SU-DHL-6 (cell line): Measurements from ENCODE around the gene ITSN1.

Source experiments
- H2AFZ ChIP-seq: fragments of 200-600 bp; sonication (generic); 2 replicates; pipeline ENCODE4 v1.6.1; 2014; ENCODE audit warnings: low read depth, mild to moderate bottlenecking, moderate library complexity, mixed read lengths, antibody characterized with exemption, low read length; ENCODE audit not compliant: severe bottlenecking
- H3F3A ChIP-seq: fragments of 200-600 bp; shearing (Covaris generic); 2 replicates; pipeline ENCODE4 v1.6.0; 2016; ENCODE audit warnings: antibody characterized with exemption, mild to moderate bottlenecking; ENCODE audit not compliant: insufficient read depth
- H3K27ac ChIP-seq: fragments of 200-600 bp; sonication (generic); 2 replicates; pipeline ENCODE4 v1.5.1; 2016; ENCODE audit warnings: low read depth, mild to moderate bottlenecking, low read length, moderate library complexity, mixed read lengths
- H3K27me3 ChIP-seq: fragments of 200-600 bp; sonication (generic), shearing (Covaris generic); 2 replicates; pipeline ENCODE4 v1.6.0; 2014; ENCODE audit warnings: mild to moderate bottlenecking, low read length
- H3K36me3 ChIP-seq: fragments of 200-600 bp; sonication (generic); 2 replicates; pipeline ENCODE4 v1.6.1; 2014; ENCODE audit warnings: mild to moderate bottlenecking, low read length, mixed read lengths
- H3K4me2 ChIP-seq: fragments of 300-600, 200-600 bp; shearing (Covaris generic), sonication (generic); 2 replicates; pipeline ENCODE4 v1.6.0; 2014; ENCODE audit warnings: low read length, low read depth, mild to moderate bottlenecking; ENCODE audit not compliant: poor library complexity, severe bottlenecking
- H3K4me3 ChIP-seq: fragments of 200-600 bp; sonication (generic); 2 replicates; pipeline ENCODE4 v1.5.1; 2014; ENCODE audit warnings: antibody characterized with exemption, low read length, mild to moderate bottlenecking, mixed read lengths; ENCODE audit not compliant: insufficient read depth, poor library complexity, severe bottlenecking
- H3K79me2 ChIP-seq: fragments of 200-600 bp; sonication (generic); 2 replicates; pipeline ENCODE4 v1.6.1; 2014; ENCODE audit warnings: mild to moderate bottlenecking, low read length, moderate library complexity; ENCODE audit not compliant: insufficient read depth
- H3K9ac ChIP-seq: fragments of 200-600 bp; sonication (generic); 2 replicates; pipeline ENCODE4 v1.7.0; 2014; ENCODE audit warnings: mild to moderate bottlenecking, low read length
- H3K9me2 ChIP-seq: fragments of 200-600 bp; sonication (generic); replicated peaks from 2 replicates; pipeline ENCODE4 v1.6.1; 2014; ENCODE audit warnings: low read length; ENCODE audit not compliant: insufficient read depth
- H3K9me3 ChIP-seq: fragments of 200-600 bp; sonication (generic); 2 replicates; pipeline ENCODE4 v1.6.1; 2014; ENCODE audit warnings: low read length, mixed read lengths; ENCODE audit not compliant: insufficient read depth
- H4K20me1 ChIP-seq: fragments of 200-600 bp; sonication (generic); 2 replicates; pipeline ENCODE4 v1.6.1; 2014; ENCODE audit warnings: low read depth, mild to moderate bottlenecking, antibody characterized with exemption, low read length, moderate library complexity, mixed read lengths
- EZH2phosphoT487 ChIP-seq: fragments of 200-600 bp; sonication (generic), shearing (Covaris generic); conservative IDR thresholded peaks from 2 replicates; pipeline ENCODE4 v1.6.1; 2018; ENCODE audit warnings: mild to moderate bottlenecking, antibody characterized with exemption, low read length, moderate library complexity, mixed read lengths
- TF ChIP-seq, protein P1 (sequence below): fragments of 200-600 bp; sonication (generic); IDR thresholded peaks from one replicate; pipeline ENCODE4 v1.5.1; 2017; ENCODE audit warnings: antibody characterized with exemption, mild to moderate bottlenecking, low read length, moderate library complexity; ENCODE audit not compliant: insufficient read depth, poor library complexity, severe bottlenecking

ITSN1 gene

GRCh38 chr21:33836408-33836807, 194.1 kb downstream of the ITSN1 start:
- no peak for TF ChIP-seq EZH2phosphoT487
- TF ChIP-seq, protein P1, sequence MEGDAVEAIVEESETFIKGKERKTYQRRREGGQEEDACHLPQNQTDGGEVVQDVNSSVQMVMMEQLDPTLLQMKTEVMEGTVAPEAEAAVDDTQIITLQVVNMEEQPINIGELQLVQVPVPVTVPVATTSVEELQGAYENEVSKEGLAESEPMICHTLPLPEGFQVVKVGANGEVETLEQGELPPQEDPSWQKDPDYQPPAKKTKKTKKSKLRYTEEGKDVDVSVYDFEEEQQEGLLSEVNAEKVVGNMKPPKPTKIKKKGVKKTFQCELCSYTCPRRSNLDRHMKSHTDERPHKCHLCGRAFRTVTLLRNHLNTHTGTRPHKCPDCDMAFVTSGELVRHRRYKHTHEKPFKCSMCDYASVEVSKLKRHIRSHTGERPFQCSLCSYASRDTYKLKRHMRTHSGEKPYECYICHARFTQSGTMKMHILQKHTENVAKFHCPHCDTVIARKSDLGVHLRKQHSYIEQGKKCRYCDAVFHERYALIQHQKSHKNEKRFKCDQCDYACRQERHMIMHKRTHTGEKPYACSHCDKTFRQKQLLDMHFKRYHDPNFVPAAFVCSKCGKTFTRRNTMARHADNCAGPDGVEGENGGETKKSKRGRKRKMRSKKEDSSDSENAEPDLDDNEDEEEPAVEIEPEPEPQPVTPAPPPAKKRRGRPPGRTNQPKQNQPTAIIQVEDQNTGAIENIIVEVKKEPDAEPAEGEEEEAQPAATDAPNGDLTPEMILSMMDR = no peak
- Histone ChIP-seq H3K9ac (no peak overlapping the region), H3K9me2 (no peaks in the 10 kb centered on the region), H3K79me2 (no peaks in the 10 kb centered on the region), H3F3A (no peaks in the 10 kb centered on the region), H2AFZ (no peak overlapping the region), H3K27me3 (no peaks in the 10 kb centered on the region), H3K4me3 (no peak overlapping the region), H3K4me2 (no peak overlapping the region), H4K20me1 (no peaks in the 10 kb centered on the region), H3K27ac (no peak overlapping the region), H3K9me3 (no peaks in the 10 kb centered on the region), H3K36me3 (no peaks in the 10 kb centered on the region)

DNA sequence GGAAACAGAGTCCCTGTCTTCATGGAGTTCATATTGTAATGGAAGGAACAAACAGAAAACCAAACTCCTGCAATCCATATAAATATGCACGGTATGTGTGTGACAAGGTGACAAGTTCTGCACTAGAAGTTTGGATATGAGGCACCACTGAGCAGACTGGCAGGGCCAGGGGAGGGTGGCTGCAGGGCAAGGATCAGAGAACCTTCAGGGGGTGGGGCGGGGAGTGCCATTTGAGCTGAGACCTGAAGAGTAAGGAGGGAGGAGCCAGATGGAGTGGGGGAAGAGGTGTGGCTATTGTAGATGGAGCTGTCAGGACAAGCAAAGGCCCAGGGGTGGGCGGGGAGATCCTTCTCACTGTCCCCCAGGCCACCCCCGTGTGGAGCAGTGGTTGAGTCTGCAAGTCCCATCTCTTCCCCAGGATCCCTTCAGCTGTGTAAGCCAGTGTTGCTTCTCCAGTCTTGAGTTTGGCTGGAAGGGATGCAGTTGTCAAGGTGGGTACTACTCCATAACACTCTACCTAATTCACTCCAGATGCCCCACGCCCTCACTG, 196.9 kb downstream of the ITSN1 start:
- H3K9ac ChIP-seq = no peak overlapping the region
- no peak overlapping the region for H3K4me2 ChIP-seq
- no peaks in the 10 kb centered on the region for H3K9me3 ChIP-seq
- no peak for TF ChIP-seq EZH2phosphoT487
- TF ChIP-seq, protein P1 = no peak
- H3K36me3 ChIP-seq = no peaks in the 10 kb centered on the region
- no peaks in the 10 kb centered on the region for H3K27me3 ChIP-seq
- no peak overlapping the region for H3K27ac ChIP-seq
- H3K9me2 ChIP-seq = no peaks in the 10 kb centered on the region
- no peak overlapping the region for H3K4me3 ChIP-seq
- no peak overlapping the region for H2AFZ ChIP-seq
- no peaks in the 10 kb centered on the region for H4K20me1 ChIP-seq
- no peaks in the 10 kb centered on the region for H3F3A ChIP-seq
- H3K79me2 ChIP-seq = no peaks in the 10 kb centered on the region

- H3K4me3 ChIP-seq = no peak overlapping the region
- H3K27ac ChIP-seq = no peak overlapping the region
- H2AFZ ChIP-seq = no peak overlapping the region
- H3K27me3 ChIP-seq = no peaks in the 10 kb centered on the region
- H3K9me3 ChIP-seq = no peaks in the 10 kb centered on the region
- no peaks in the 10 kb centered on the region for H3K9me2 ChIP-seq
- TF ChIP-seq, protein P1 = no peak
- TF ChIP-seq EZH2phosphoT487 = no peak
- H3K9ac ChIP-seq = no peak overlapping the region
- H3K4me2 ChIP-seq = no peak overlapping the region
- no peaks in the 10 kb centered on the region for H3F3A ChIP-seq
- no peaks in the 10 kb centered on the region for H3K79me2 ChIP-seq
- no peaks in the 10 kb centered on the region for H3K36me3 ChIP-seq
- H4K20me1 ChIP-seq = no peaks in the 10 kb centered on the region
Measured at GRCh38 chr21:33839806-33840205, 197.5 kb downstream of the ITSN1 start.
